ENCODE data around the gene ANK3. TPM values are rescaled to one million over a fixed set of nuclear protein-coding genes. Genes with fewer than 3 reads are reported as not detected.

ANK3 gene
- total RNA-seq, 1 donor from 2014 or later, result 260 TPM

- DNase-seq, result no peak
Measured at GRCh38 chr10:60377042-60377352, 12.7 kb downstream of the ANK3 start.

- DNase-seq, result no peak
Measured at GRCh38 chr10:60376221-60377041, 13.2 kb downstream of the ANK3 start.

GRCh38 chr10:60375293-60376004, 14.2 kb downstream of the ANK3 start:
- no peak for DNase-seq

GRCh38 chr10:60374836-60375235, 14.8 kb downstream of the ANK3 start:
- DNase-seq, result no peak

GRCh38 chr10:60372436-60372835, 17.2 kb downstream of the ANK3 start:
- no peak for DNase-seq

GRCh38 chr10:60369547-60369930, 20.1 kb downstream of the ANK3 start:
- no peak for DNase-seq

GRCh38 chr10:60368875-60369546, 20.7 kb downstream of the ANK3 start:
- DNase-seq, result no peak

- DNase-seq, result no peak
Measured at GRCh38 chr10:60367901-60368300, 21.8 kb downstream of the ANK3 start.

GRCh38 chr10:60367431-60367830, 22.2 kb downstream of the ANK3 start:
- DNase-seq, result no peak

GRCh38 chr10:60367024-60367423, 22.7 kb downstream of the ANK3 start:
- peak; percentile 10 for DNase-seq

- DNase-seq, result no peak
Measured at GRCh38 chr10:60363187-60363586, 26.5 kb downstream of the ANK3 start.

- no peak for DNase-seq
Measured at GRCh38 chr10:60362461-60362860, 27.2 kb downstream of the ANK3 start.

DNA sequence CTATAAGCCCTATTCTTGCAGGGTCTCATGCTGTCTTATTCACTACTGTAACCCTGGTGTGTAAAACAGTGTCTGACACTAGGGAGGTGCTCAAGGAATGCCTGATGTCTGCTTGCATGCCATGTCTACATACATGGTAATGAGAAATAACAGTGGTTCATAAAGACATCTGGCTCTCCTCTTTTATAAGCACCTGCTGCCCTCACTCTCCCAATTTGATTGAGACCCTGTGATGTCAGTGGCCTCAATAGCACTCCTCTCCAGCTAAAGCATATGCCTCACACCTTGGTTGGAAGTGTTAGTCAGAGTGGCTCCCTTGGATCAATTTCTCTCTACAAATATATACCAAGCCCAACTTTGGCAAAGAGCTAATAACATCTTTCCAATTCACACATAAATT, 30.6 kb downstream of the ANK3 start:
- no peak for DNase-seq

GRCh38 chr10:60358282-60358681, 31.4 kb downstream of the ANK3 start:
- DNase-seq, result no peak

DNA sequence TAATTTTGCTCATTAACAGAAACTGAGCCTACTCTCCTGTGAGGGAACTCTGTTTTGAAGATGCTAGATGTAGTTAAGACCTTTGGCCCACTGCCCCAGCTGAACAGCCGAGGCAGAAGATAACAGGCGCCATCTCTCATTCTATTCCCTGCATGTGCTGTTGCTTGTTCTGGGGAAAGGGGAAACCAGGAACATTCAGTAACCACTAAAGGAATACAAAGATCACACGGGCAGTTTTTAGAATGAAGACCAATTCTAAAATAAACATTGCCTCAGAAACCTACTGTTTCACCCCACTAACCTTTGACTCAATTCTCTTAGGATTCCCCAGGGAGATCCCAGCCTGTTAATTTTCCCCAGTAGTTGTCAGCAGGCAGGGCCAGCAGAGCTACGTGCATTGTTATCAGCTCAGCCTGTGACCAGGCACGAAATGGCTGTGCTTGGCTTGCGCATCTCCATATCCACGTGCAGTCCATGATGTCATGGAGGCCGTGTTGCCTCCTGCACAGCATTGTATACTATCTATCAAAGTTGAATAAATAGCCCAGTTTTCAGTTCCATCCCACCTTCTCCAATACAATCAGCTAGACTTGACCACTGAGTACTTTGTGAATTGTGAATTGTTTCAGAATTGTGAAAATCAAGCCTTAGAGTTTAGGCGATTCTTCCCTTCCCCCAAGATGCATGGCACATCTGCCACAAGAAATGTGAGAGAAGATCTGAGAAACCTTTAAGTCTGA, 36.0 kb downstream of the ANK3 start:
- peak; percentile 33 for DNase-seq

DNA sequence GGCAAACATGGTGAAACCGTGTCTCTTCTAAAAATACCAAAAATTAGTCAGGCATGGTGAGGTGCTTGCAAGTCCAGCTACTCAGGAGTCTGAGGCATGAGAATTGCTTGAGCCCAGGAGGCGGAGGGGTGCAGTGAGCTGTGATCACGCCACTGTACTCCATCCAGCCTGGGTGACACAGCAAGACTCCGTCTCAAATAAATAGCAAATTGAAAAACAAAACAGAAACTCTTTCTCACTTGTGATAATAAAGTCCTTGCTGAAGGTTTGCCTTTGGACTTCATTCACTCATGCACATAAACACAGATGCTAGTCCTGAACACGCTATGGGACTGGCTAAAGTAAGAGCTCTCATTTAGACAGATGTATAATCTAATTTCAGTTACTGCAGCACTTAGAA, 37.6 kb downstream of the ANK3 start:
- DNase-seq, result no peak

- no peak for DNase-seq
Measured at GRCh38 chr10:60351191-60351853, 38.4 kb downstream of the ANK3 start.

GRCh38 chr10:60350400-60350799, 39.3 kb downstream of the ANK3 start:
- no peak for DNase-seq

GRCh38 chr10:60349426-60349825, 40.2 kb downstream of the ANK3 start:
- DNase-seq, result no peak

GRCh38 chr10:60348982-60349381, 40.7 kb downstream of the ANK3 start:
- no peak for DNase-seq

- DNase-seq, result no peak
Measured at GRCh38 chr10:60347270-60347669, 42.4 kb downstream of the ANK3 start.

DNA sequence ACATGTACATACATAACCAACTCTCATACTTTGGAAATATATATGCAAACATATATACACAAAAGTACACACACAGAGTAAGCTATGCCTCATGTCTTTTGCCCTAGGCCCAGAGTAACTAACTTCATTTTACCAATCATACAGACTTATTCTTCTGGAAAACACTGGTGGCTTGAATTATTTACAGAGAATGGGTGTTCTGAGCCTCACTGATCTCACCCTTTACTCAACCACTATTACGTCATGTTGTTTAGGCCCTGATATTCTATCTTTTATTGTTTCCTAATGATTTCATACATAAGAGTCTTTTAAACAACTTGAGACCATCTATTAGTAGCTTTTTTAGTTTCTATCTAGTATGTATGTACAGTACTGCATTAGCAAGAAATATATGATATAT, 43.0 kb downstream of the ANK3 start:
- DNase-seq, result no peak
